BLaER1 treated with 17β-estradiol and CSF1 and Interleukin-3, amounts not matched to agents 10 nM and 100 nM (cell line): ENCODE results near the gene TRAIP.

Experiments
- H3K27ac ChIP-seq, 11 experiments: shearing (Covaris generic); formaldehyde crosslinking; 2 replicates each; pipeline ENCODE4 v1.8.1; 2022
- H3K27me3 ChIP-seq, 11 experiments: shearing (Covaris generic); formaldehyde crosslinking; 2 replicates each; pipeline ENCODE4 v1.8.1; 2022
- H3K36me3 ChIP-seq, 11 experiments: shearing (Covaris generic); formaldehyde crosslinking; 2 replicates each; pipeline ENCODE4 v1.8.1; 2022
- H3K4me1 ChIP-seq, 10 experiments: shearing (Covaris generic); formaldehyde crosslinking; 2 replicates each; pipeline ENCODE4 v1.8.1; 2022
- H3K4me2 ChIP-seq, 11 experiments: shearing (Covaris generic); formaldehyde crosslinking; 2 replicates each; pipeline ENCODE4 v1.8.1; 2022
- H3K4me3 ChIP-seq, 10 experiments: shearing (Covaris generic); formaldehyde crosslinking; 2 replicates each; pipeline ENCODE4 v1.8.1; 2022
- H3K9ac ChIP-seq, 11 experiments: shearing (Covaris generic); formaldehyde crosslinking; 2 replicates each; pipeline ENCODE4 v1.8.1; 2022
- H3K9me3 ChIP-seq, 11 experiments: shearing (Covaris generic); formaldehyde crosslinking; replicated peaks in 1 of 11; 2 replicates each; pipeline ENCODE4 v1.8.1; 2022
- H4K20me1 ChIP-seq, 11 experiments: shearing (Covaris generic); formaldehyde crosslinking; 2 replicates each; pipeline ENCODE4 v1.8.1; 2022
- Cebpa-rat ChIP-seq, 11 experiments: shearing (Covaris generic); IDR thresholded peaks; 2 replicates each; pipeline ENCODE4 v1.8.1; 2022

TRAIP gene

DNA sequence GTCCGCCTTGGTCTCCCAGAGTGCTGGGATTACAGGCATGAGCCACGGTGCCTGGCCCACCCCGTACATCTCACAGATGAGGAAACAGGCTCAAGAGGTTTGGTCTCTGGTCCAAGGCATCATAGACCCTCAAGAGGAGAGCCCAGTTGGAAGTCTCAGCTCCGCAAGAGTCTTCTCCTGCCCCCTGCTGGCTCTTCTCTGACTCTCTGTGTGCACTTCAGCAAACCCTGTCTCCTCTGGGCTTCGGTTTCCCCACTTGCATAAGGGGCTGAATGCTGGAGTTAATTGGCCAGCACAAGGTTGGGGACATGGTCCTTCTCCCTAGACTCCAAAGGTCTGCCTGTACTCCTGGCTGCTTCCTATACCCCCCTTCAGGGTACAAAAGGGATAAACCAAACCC lies 43.5 kb upstream of the TRAIP start:
- H3K4me3 ChIP-seq: no peak overlapping the region
- no peak overlapping the region for H3K4me2 ChIP-seq
- no peak for TF ChIP-seq Cebpa-rat (IDR thresholded peaks at IDR 0.05)
- peaks cover 0 to 43% (median 38%) of the 10 kb centered on the region in 10 experiments; a peak in 17 of 20 replicates for H3K4me1 ChIP-seq
- no peaks in the 10 kb centered on the region for H3K27me3 ChIP-seq
- no peaks in the 10 kb centered on the region for H3K36me3 ChIP-seq
- H3K9me3 ChIP-seq: no peaks in the 10 kb centered on the region
- H3K27ac ChIP-seq: no peak overlapping the region
- no peaks in the 10 kb centered on the region for H4K20me1 ChIP-seq
- H3K9ac ChIP-seq: no peak overlapping the region

DNA sequence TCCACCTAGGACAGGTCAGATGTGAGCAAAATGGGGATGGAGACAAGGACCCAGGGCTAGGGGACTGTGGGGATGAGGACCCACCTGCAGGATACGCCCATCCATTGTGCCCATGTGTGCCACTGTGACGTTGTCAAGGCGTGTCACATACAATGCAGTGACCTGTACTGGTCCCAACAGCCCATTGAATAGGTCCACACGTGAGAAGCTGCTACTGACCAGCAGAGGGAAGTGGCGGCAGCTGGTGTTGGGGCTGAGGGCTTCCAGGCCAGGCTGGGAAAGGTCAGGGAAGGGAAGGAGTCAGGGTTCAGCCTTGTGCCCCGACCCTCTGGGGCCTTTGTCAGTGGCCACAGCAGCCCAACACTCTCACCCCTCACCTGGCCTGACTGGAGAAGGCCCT lies 42.6 kb upstream of the TRAIP start:
- H3K9me3 ChIP-seq: no peaks in the 10 kb centered on the region
- no peak overlapping the region for H3K9ac ChIP-seq
- H3K4me3 ChIP-seq: no peak overlapping the region
- peaks cover 0 to 35% (median 31%) of the 10 kb centered on the region in 10 experiments; a peak in 17 of 20 replicates for H3K4me1 ChIP-seq
- no peaks in the 10 kb centered on the region for H4K20me1 ChIP-seq
- H3K27me3 ChIP-seq: no peaks in the 10 kb centered on the region
- no peak overlapping the region for H3K4me2 ChIP-seq
- no peaks in the 10 kb centered on the region for H3K36me3 ChIP-seq
- no peak for TF ChIP-seq Cebpa-rat (IDR thresholded peaks at IDR 0.05)
- H3K27ac ChIP-seq: no peak overlapping the region

DNA sequence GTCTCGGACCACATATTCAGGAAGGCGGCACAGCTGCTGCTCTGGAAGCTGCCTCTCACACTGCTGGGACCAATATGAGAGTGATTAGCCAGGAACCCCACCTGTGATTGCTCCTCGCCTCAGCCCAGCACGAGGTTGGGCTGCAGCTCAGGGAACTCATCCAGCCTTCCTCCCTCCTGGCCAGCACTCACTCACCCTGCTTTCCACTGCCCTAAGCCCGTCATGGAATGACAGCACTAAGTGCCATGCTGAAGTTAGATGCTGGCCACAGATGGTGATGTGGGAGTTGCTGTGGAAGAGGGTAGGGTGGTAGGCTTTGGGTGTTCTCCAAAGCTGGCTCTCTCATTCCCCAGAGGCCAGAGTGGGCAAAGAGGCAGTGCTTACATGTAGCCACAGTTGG lies 40.0 kb upstream of the TRAIP start:
- Histone ChIP-seq H3K9ac (no peak overlapping the region), H4K20me1 (no peaks in the 10 kb centered on the region), H3K36me3 (no peaks in the 10 kb centered on the region), H3K4me3 (no peak overlapping the region), H3K4me2 (no peak overlapping the region), H3K4me1 (peaks cover 0 to 11% (median 7%) of the 10 kb centered on the region in 10 experiments; a peak in 13 of 20 replicates), H3K27me3 (no peaks in the 10 kb centered on the region), H3K27ac (no peak overlapping the region), H3K9me3 (no peaks in the 10 kb centered on the region)
- no peak for TF ChIP-seq Cebpa-rat (IDR thresholded peaks at IDR 0.05)

DNA sequence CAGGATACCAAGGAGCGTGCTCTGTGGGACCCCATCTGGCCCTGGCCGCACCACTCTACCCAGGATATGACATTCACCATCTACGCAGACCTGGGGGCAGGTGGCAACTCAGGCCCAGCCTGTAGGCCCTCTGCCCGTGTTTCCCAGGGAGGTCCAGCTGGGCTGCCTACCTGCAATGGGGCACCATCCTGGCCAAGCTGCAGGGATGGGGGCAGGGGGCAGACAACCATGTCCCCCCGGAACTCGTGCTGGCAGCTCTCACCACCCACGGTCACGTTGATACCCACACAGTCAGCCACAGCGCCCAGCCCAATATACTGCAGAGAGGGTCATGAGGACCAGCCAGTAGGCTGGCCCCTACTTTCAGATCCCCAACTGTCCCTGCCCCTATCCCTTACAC lies 39.4 kb upstream of the TRAIP start:
- H3K4me2 ChIP-seq: no peak overlapping the region
- no peaks in the 10 kb centered on the region for H3K36me3 ChIP-seq
- H4K20me1 ChIP-seq: no peaks in the 10 kb centered on the region
- no peak overlapping the region for H3K27ac ChIP-seq
- no peaks in the 10 kb centered on the region for H3K27me3 ChIP-seq
- H3K4me1 ChIP-seq: peaks cover 0 to 6% (median 2%) of the 10 kb centered on the region in 10 experiments; a peak in 8 of 20 replicates
- no peak overlapping the region for H3K4me3 ChIP-seq
- no peaks in the 10 kb centered on the region for H3K9me3 ChIP-seq
- TF ChIP-seq Cebpa-rat (IDR thresholded peaks at IDR 0.05): no peak
- H3K9ac ChIP-seq: no peak overlapping the region

DNA sequence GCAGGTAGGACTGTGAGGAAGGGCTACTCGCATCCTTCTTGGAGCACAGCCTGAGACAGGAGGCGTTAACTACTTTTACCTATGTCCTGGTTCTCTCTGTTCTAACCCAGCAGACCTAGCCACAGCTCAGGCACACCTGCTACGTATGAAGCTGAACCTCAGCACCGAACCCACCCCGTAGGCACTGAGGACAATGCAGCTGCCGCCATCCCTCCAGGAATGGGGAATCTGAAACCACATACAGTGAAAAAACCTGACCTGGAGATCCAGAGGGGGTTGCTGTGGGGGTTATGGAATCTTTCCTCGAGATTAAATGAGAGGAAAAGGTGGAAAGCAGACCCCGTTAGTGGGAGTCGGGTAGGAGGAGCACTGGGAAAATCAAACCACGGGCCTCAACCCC lies 32.9 kb upstream of the TRAIP start:
- 0 out of 22 replicates have a peak, but pooled peaks cover 0 to 6% (median 0%) of the 10 kb centered on the region in 11 experiments for H4K20me1 ChIP-seq
- no peaks in the 10 kb centered on the region for H3K27me3 ChIP-seq
- no peak overlapping the region for H3K4me2 ChIP-seq
- H3K27ac ChIP-seq: no peak overlapping the region
- TF ChIP-seq Cebpa-rat (IDR thresholded peaks at IDR 0.05): no peak
- H3K9ac ChIP-seq: no peak overlapping the region
- no peaks in the 10 kb centered on the region for H3K36me3 ChIP-seq
- no peaks in the 10 kb centered on the region for H3K9me3 ChIP-seq
- peaks cover 0 to 28% (median 17%) of the 10 kb centered on the region in 10 experiments; a peak in 14 of 20 replicates for H3K4me1 ChIP-seq
- no peak overlapping the region for H3K4me3 ChIP-seq

DNA sequence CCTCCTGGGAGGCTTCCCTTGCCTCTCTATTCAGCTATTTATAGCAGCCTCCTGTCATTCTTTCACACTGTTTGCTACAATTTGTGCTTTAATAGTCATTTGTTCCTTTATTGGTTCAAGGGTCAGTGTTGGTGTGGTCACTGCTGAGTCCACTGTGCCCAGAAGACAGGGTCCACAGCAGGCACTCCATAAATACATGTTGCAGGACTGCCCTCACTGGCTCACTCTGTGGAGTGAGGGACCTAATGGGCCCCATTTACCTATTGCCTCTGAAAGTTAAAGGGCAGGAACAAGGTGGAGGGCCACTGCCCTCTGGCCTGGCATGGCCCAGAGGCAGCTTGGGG lies 30.5 kb upstream of the TRAIP start:
- no peaks in the 10 kb centered on the region for H3K9me3 ChIP-seq
- H3K27ac ChIP-seq: no peak overlapping the region
- no peak overlapping the region for H3K4me3 ChIP-seq
- H4K20me1 ChIP-seq: 0 out of 22 replicates have a peak, but pooled peaks cover 0 to 6% (median 0%) of the 10 kb centered on the region in 11 experiments
- H3K27me3 ChIP-seq: no peaks in the 10 kb centered on the region
- H3K4me1 ChIP-seq: peaks cover 9 to 41% (median 28%) of the 10 kb centered on the region in 10 experiments
- no peak for TF ChIP-seq Cebpa-rat (IDR thresholded peaks at IDR 0.05)
- no peaks in the 10 kb centered on the region for H3K36me3 ChIP-seq
- no peak overlapping the region for H3K9ac ChIP-seq
- H3K4me2 ChIP-seq: peak overlapping the region in 6 of 11 experiments; percentile 4 to 60 (median 30); a peak in 7 of 22 replicates

DNA sequence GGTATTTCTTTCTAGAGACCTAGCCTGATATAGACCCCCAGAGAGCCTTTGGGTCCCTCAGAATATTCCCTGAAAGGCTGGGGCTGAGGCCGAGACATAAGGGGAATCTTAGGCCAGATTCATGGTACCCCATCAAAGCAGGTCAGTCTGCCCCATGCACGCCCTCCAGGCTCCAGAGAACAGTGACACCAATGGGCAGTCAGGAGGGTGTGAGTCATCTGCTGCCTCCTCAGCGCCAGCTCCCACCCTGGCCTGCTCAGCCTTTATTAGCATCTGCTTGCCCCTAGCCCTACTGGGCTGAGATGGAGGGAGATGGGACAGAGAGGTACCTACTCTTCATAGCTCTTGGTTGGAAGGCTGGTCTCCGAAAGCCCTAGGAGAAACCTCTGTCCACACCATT lies 27.6 kb upstream of the TRAIP start:
- Histone ChIP-seq H3K4me3 (no peak overlapping the region), H3K9ac (no peak overlapping the region), H3K4me2 (no peak overlapping the region), H3K36me3 (no peaks in the 10 kb centered on the region), H3K27ac (0 out of 22 replicates have a peak overlapping the region, but pooled peaks of 1 of the 11 experiments have one; percentile 7), H3K27me3 (no peaks in the 10 kb centered on the region), H3K9me3 (no peaks in the 10 kb centered on the region), H4K20me1 (no peaks in the 10 kb centered on the region), H3K4me1 (peaks cover 30 to 62% (median 56%) of the 10 kb centered on the region in 10 experiments)
- no peak for TF ChIP-seq Cebpa-rat (IDR thresholded peaks at IDR 0.05)

DNA sequence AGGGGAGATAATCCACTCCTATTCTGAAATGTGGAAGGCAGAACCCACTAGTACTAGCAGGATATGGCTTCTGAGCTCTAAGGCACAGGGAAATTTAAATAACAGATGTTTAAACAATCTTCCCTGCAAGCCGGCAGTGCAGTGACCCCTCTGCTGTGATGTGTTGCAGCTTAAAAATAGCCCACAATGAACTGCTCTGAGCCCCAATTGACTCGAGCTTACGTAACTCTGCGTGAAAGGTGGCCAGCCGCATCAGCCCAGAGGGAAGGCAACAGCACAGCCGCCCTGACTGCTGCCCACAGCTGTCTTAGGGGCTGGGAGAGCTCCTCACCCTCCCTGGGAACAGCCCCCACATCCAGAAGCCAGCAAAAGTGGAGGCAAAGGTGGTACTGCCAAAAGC lies 25.8 kb upstream of the TRAIP start:
- H3K4me2 ChIP-seq: peak overlapping the region; percentile 43 to 88 (median 80)
- peak in 3 of 11 experiments; percentile 17 to 40 (median 28); a peak in 2 of 22 replicates for TF ChIP-seq Cebpa-rat (IDR thresholded peaks at IDR 0.05)
- peaks cover 30 to 72% (median 62%) of the 10 kb centered on the region in 10 experiments for H3K4me1 ChIP-seq
- H3K27me3 ChIP-seq: no peaks in the 10 kb centered on the region
- H3K9ac ChIP-seq: peak overlapping the region in 5 of 11 experiments; percentile 7 to 50 (median 11); a peak in 7 of 22 replicates
- H4K20me1 ChIP-seq: no peaks in the 10 kb centered on the region
- no peak overlapping the region for H3K4me3 ChIP-seq
- no peaks in the 10 kb centered on the region for H3K36me3 ChIP-seq
- peak overlapping the region in 8 of 11 experiments; percentile 31 to 64 (median 52); a peak in 15 of 22 replicates for H3K27ac ChIP-seq
- H3K9me3 ChIP-seq: no peaks in the 10 kb centered on the region

DNA sequence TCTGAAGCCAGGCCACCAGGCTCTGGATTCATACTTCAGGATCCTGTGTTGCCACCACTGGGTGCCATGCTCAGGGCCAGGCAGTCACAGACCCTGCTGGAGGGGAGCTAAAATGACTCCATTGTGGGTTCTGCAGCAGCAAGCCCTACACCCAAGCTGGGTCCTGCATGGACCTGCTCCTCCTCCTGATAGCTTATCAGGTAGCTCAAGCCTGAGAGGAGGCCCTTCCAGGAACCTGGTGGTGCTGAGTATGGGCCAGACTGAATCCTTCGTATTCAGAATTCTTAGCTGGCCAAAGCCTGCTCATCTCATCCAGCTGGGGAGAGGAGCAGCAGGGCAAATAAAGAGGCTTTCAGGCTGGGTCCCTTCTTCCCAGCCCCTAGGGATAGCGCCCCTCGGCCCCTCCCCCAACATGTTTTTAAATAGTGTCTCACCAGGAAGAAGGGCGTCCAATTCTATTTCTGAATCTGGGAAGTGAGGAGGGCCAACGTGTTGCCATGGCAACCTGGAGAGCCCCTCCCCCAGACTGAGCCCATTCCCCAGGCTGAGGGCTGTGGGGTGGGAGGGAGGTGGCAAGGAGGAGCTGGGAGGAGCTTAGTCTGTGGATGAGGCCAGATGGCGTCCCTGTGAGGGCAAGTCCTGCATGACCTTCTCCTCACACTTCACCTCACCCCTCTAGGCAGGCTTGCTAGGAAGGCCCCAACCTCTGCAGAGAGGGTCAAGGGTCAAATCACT lies 24.4 kb upstream of the TRAIP start:
- H3K27ac ChIP-seq: peak overlapping the region in 8 of 11 experiments; percentile 17 to 64 (median 46); a peak in 14 of 22 replicates
- H3K4me2 ChIP-seq: peak overlapping the region; percentile 43 to 88 (median 80)
- peak overlapping the region in 3 of 10 experiments; percentile 15 to 25 (median 15); a peak in 2 of 20 replicates for H3K4me3 ChIP-seq
- H4K20me1 ChIP-seq: no peaks in the 10 kb centered on the region
- no peaks in the 10 kb centered on the region for H3K9me3 ChIP-seq
- H3K4me1 ChIP-seq: peaks cover 30 to 66% (median 53%) of the 10 kb centered on the region in 10 experiments
- H3K36me3 ChIP-seq: no peaks in the 10 kb centered on the region
- no peaks in the 10 kb centered on the region for H3K27me3 ChIP-seq
- no peak for TF ChIP-seq Cebpa-rat (IDR thresholded peaks at IDR 0.05)
- peak overlapping the region in 6 of 11 experiments; percentile 1 to 49 (median 24); a peak in 5 of 22 replicates for H3K9ac ChIP-seq
